K562 (cell line): ENCODE data around the gene TBATA. TPM values are rescaled to one million over a fixed set of nuclear protein-coding genes. Genes with fewer than 3 reads are reported as not detected.

Experiments
- ASH1L ChIP-seq: fragments of 450-650 bp; IDR thresholded peaks from 2 replicates; pipeline ENCODE4 v1.6.1; 2018; ENCODE audit warnings: borderline replicate concordance, mild to moderate bottlenecking, low read depth; ENCODE audit not compliant: partially characterized antibody
- FOXJ3 ChIP-seq: sonication (generic); formaldehyde crosslinking; IDR thresholded peaks from 2 replicates; pipeline ENCODE4 v1.4.0; 2020; ENCODE audit warnings: mild to moderate bottlenecking, missing genetic modification reagents
- GATA2 ChIP-seq: sonication (generic); formaldehyde crosslinking; IDR thresholded peaks from 2 replicates; pipeline ENCODE4 v1.4.0; 2020; ENCODE audit warnings: mild to moderate bottlenecking, missing genetic modification reagents
- HNRNPL ChIP-seq: fragments of 200-400 bp; formaldehyde crosslinking; IDR thresholded peaks from 2 replicates; pipeline ENCODE4 v1.6.1; 2017; ENCODE audit warnings: low read depth, mild to moderate bottlenecking, low read length
- SIX5 ChIP-seq, 2 experiments: IDR thresholded peaks; 2 replicates each; pipeline ENCODE4 v1.6.1; 2011; ENCODE audit warnings: low read length in 2 of 2, borderline replicate concordance in 1 of 2, low read depth in 1 of 2, mild to moderate bottlenecking in 1 of 2, moderate library complexity in 1 of 2; ENCODE audit not compliant: insufficient read depth in 1 of 2
- TRIM24 ChIP-seq, 2 experiments: fragments of 450-650 bp; IDR thresholded peaks; 2 replicates each; pipeline ENCODE4 v1.6.1; 2016
- XRCC5 ChIP-seq: fragments of 200-400 bp; formaldehyde crosslinking; IDR thresholded peaks from 2 replicates; pipeline ENCODE4 v1.6.1; 2017; ENCODE audit warnings: low read depth, mild to moderate bottlenecking, low read length
- ZNF224 ChIP-seq: sonication (generic); formaldehyde crosslinking; IDR thresholded peaks from 2 replicates; pipeline ENCODE4 v1.8.0; 2022; ENCODE audit warnings: mild to moderate bottlenecking, missing genetic modification reagents
- polyA plus RNA-seq, 8 experiments: library from polyadenylated mRNA; depleted of rRNA in 4 of 8; stranded (reverse) in 5 of 8; unstranded in 3 of 8; fragments of >200 nt; fragmentation: Nextera tagmentation in 2 of 8; fragmentation: Illumina TruSeq in 1 of 8; extraction: Ambion mirVana in 2 of 8; extraction: Trizol in 1 of 8; gene quantifications; 2 replicates each; pipeline versions ENCODE4 v1.2.1 to v1.2.3, GENCODE V29; 2011 to 2014; ENCODE audit warnings: inconsistent platforms in 1 of 8, missing spikeins in 1 of 8
- total RNA-seq, 7 experiments: library from RNA; depleted of rRNA in 6 of 7; stranded (reverse); fragments of >200 nt in 6 of 7; fragmentation: Illumina TruSeq in 2 of 7; extraction: Trizol in 2 of 7; gene quantifications; 2 replicates each; pipeline versions ENCODE4 v1.2.1 to v1.2.3, GENCODE V29; 2011 to 2021; ENCODE audit warnings: low replicate concordance in 1 of 7
- TF ChIP-seq, protein P1 (sequence below): fragments of 450-650 bp; IDR thresholded peaks from 2 replicates; pipeline ENCODE4 v1.6.1; 2018; ENCODE audit warnings: mild to moderate bottlenecking, low read depth; ENCODE audit not compliant: partially characterized antibody

The TBATA gene
- total and polyA plus RNA-seq, 9 of the 15 experiments (the other 6 are each of a cell fraction or from before 2014, with no cell fraction given): not detected

DNA sequence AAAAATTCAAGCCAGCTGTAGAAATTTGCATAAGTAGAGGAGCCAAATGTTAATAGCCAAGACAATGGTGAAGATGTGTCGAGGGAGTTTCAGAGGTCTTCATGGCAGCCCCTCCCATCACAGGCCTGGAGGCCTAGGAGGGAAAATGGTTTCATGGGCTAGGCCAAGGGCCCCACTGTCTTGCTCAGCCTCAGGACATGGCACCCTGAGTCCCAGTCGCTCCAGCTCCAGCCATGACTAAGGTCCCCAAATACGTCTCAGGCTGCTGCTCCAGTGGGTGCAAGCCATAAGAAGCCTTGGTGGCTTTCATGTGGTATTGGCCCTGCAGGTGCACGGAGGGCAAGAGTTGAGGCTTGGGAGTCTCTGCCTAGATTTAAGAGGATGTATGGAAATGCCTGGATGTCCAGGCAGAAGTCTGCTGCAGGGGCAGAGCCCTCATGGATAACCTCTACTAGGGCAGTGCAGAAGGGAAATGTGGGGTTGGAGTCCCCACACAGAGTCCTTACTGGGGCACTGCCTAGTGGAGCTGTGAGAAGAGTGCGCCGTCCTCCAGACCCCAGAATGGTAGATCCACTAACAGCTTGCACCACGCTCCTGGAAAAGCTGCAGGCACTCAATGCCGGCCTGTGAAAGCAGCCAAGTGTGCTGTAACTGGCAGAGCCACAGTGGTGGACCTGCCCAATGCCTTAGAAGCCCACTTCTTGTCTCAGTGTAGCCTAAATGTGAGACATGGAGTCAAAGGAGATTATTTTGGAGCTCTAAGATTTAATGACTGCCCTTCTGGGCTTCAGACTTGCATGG, 19.2 kb downstream of the TBATA start (continued):
- TF ChIP-seq XRCC5: no peak
- no peak for TF ChIP-seq HNRNPL
- TF ChIP-seq FOXJ3 (CRISPR knock-in tag): no peak
- no peak for TF ChIP-seq ASH1L
- TF ChIP-seq GATA2 (CRISPR knock-in tag): no peak
- TF ChIP-seq TRIM24 (IDR thresholded peaks at IDR 0.05): peak in 1 of 2 experiments; percentile 69; a peak in 2 of 4 replicates
- TF ChIP-seq, protein P1, sequence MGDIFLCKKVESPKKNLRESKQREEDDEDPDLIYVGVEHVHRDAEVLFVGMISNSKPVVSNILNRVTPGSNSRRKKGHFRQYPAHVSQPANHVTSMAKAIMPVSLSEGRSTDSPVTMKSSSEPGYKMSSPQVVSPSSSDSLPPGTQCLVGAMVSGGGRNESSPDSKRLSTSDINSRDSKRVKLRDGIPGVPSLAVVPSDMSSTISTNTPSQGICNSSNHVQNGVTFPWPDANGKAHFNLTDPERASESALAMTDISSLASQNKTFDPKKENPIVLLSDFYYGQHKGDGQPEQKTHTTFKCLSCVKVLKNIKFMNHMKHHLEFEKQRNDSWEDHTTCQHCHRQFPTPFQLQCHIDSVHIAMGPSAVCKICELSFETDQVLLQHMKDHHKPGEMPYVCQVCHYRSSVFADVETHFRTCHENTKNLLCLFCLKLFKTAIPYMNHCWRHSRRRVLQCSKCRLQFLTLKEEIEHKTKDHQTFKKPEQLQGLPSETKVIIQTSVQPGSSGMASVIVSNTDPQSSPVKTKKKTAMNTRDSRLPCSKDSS: peak; percentile 91
- TF ChIP-seq ZNF224 (CRISPR knock-in tag): no peak
- TF ChIP-seq SIX5 (IDR thresholded peaks at IDR 0.05; ENCODE audit: borderline replicate concordance in 1 of 2, insufficient read depth in 1 of 2, low read depth in 1 of 2, low read length in 2 of 2): no peak
- TF ChIP-seq, all 486 proteins: peak for 7
